GM23338 (cell line): Measurements from ENCODE around the gene L3MBTL1. TPM values are rescaled to one million over a fixed set of nuclear protein-coding genes. Genes with fewer than 3 reads are reported as not detected.

Experiments used
- ATAC-seq: fragments of 200-7000 bp; cut with Tn5 transposase; 3 replicates; pipeline ENCODE4 v1.9.1; 2020
- DNase-seq: peaks from one replicate; pipeline ENCODE4 v3.0.0-alpha.2; 2015; ENCODE audit warnings: low spot score
- H2AFZ ChIP-seq: fragments of 200-600 bp; sonication (generic); 2 replicates; pipeline ENCODE4 v1.8.0; 2016; ENCODE audit warnings: antibody characterized with exemption, mild to moderate bottlenecking, moderate library complexity
- H3F3A ChIP-seq: fragments of 200-600 bp; sonication (generic); replicated peaks from 2 replicates; pipeline ENCODE4 v1.8.0; 2017; ENCODE audit warnings: antibody characterized with exemption, mixed run types, low read depth
- H3K27ac ChIP-seq: fragments of 200-600 bp; sonication (generic); 2 replicates; pipeline ENCODE4 v1.6.1; 2016; ENCODE audit warnings: low read depth
- H3K27me3 ChIP-seq: fragments of 200-600 bp; sonication (generic); 2 replicates; pipeline ENCODE4 v1.8.0; 2016; ENCODE audit warnings: mild to moderate bottlenecking, mixed run types, moderate library complexity; ENCODE audit not compliant: insufficient read depth
- H3K36me3 ChIP-seq: fragments of 200-600 bp; sonication (generic); 2 replicates; pipeline ENCODE4 v1.8.0; 2016; ENCODE audit warnings: mild to moderate bottlenecking; ENCODE audit not compliant: insufficient read depth
- H3K4me1 ChIP-seq: fragments of 200-600 bp; sonication (generic); 2 replicates; pipeline ENCODE4 v1.8.0; 2016; ENCODE audit warnings: mild to moderate bottlenecking, moderate library complexity; ENCODE audit not compliant: insufficient read depth
- H3K4me2 ChIP-seq: fragments of 200-600 bp; sonication (generic); 2 replicates; pipeline ENCODE4 v1.7.1; 2017; ENCODE audit warnings: mixed run types
- H3K4me3 ChIP-seq: fragments of 200-600 bp; sonication (generic); 2 replicates; pipeline ENCODE4 v1.6.1; 2016; ENCODE audit warnings: mixed run types
- H3K79me2 ChIP-seq: fragments of 200-600 bp; sonication (generic); replicated peaks from 2 replicates; pipeline ENCODE4 v1.8.0; 2017; ENCODE audit warnings: mild to moderate bottlenecking; ENCODE audit not compliant: insufficient read depth
- H3K9me2 ChIP-seq: fragments of 200-600 bp; sonication (generic); 2 replicates; pipeline ENCODE4 v1.8.0; 2017; ENCODE audit not compliant: insufficient read depth
- H4K20me1 ChIP-seq: fragments of 200-600 bp; sonication (generic); replicated peaks from 2 replicates; pipeline ENCODE4 v1.8.0; 2017; ENCODE audit warnings: mild to moderate bottlenecking; ENCODE audit not compliant: insufficient read depth
- H3K27ac Mint-ChIP-seq: 2 replicates; pipeline ENCODE4 v1.8.0; 2020; ENCODE audit warnings: inconsistent platforms, mild to moderate bottlenecking, moderate library complexity, mixed read lengths
- H3K27me3 Mint-ChIP-seq: 3 replicates; pipeline ENCODE4 v1.8.0; 2022; ENCODE audit warnings: low read depth, mild to moderate bottlenecking, moderate library complexity, mixed read lengths, inconsistent platforms; ENCODE audit not compliant: insufficient read depth, poor library complexity
- H3K36me3 Mint-ChIP-seq: 3 replicates; pipeline ENCODE4 v1.8.0; 2021; ENCODE audit warnings: low read depth, mild to moderate bottlenecking, inconsistent platforms, moderate library complexity, mixed read lengths
- H3K4me1 Mint-ChIP-seq: 3 replicates; pipeline ENCODE4 v1.8.0; 2020; ENCODE audit warnings: mild to moderate bottlenecking, inconsistent platforms, mixed read lengths
- H3K4me3 Mint-ChIP-seq: 3 replicates; pipeline ENCODE4 v1.8.0; 2021; ENCODE audit warnings: moderate library complexity, mild to moderate bottlenecking, inconsistent platforms, mixed read lengths
- H3K9me3 Mint-ChIP-seq: 3 replicates; pipeline ENCODE4 v1.8.0; 2020; ENCODE audit warnings: moderate library complexity, mild to moderate bottlenecking, inconsistent platforms, mixed read lengths
- EZH2 ChIP-seq: fragments of 200-600 bp; sonication (generic); IDR thresholded peaks from one replicate; pipeline ENCODE4 v1.8.0; 2017; ENCODE audit warnings: antibody characterized with exemption, mild to moderate bottlenecking, low read depth; ENCODE audit not compliant: unreplicated experiment
- EZH2phosphoT487 ChIP-seq: fragments of 200-600 bp; sonication (generic); IDR thresholded peaks from one replicate; pipeline ENCODE4 v1.8.1; 2018; ENCODE audit warnings: antibody characterized with exemption; ENCODE audit not compliant: unreplicated experiment
- JUNB ChIP-seq: IDR thresholded peaks from one replicate; pipeline ENCODE4 v1.6.1; 2016; ENCODE audit warnings: antibody characterized with exemption; ENCODE audit not compliant: unreplicated experiment
- NANOG ChIP-seq: IDR thresholded peaks from 2 replicates; pipeline ENCODE4 v1.6.1; 2016; ENCODE audit warnings: antibody characterized with exemption, borderline replicate concordance
- STAT1 ChIP-seq: IDR thresholded peaks from one replicate; pipeline ENCODE4 v1.6.1; 2016; ENCODE audit warnings: antibody characterized with exemption; ENCODE audit not compliant: unreplicated experiment
- ZNF114 ChIP-seq: fragments of 250-450 bp; sonication (Bioruptor Pico); IDR thresholded peaks from 2 replicates; pipeline ENCODE4 v1.5.0; 2020; ENCODE audit warnings: mild to moderate bottlenecking, moderate library complexity
- ZNF331 ChIP-seq: fragments of 250-450 bp; sonication (Bioruptor Pico); IDR thresholded peaks from 2 replicates; pipeline ENCODE4 v1.5.0; 2020; ENCODE audit warnings: low read depth, mild to moderate bottlenecking, moderate library complexity
- polyA plus RNA-seq: library from polyadenylated mRNA; unstranded; fragments of >200 nt; fragmentation: Nextera tagmentation; extraction: Ambion mirVana; gene quantifications from 2 replicates; pipeline ENCODE4 v1.2.1, GENCODE V29; 2016
- total RNA-seq: library from RNA; depleted of rRNA; stranded (reverse); fragments of >200 nt; shearing (Covaris generic); gene quantifications from 2 replicates; pipeline ENCODE4 v1.2.3, GENCODE V29; 2014
- TF ChIP-seq, protein P1 (sequence below), 2 experiments: fragments of 200-600 bp in 1 of 2; sonication (generic) in 1 of 2; conservative IDR thresholded peaks; 2 replicates each; pipeline versions ENCODE4 v1.5.1 to v1.6.1; 2016 to 2017; ENCODE audit warnings: antibody characterized with exemption in 2 of 2, low read depth in 2 of 2, mild to moderate bottlenecking in 2 of 2, moderate library complexity in 1 of 2
- TF ChIP-seq, protein P2 (sequence below): IDR thresholded peaks from one replicate; pipeline ENCODE4 v1.6.1; 2018; ENCODE audit warnings: antibody characterized with exemption; ENCODE audit not compliant: unreplicated experiment

L3MBTL1 gene
- total and polyA plus RNA-seq, 2 experiments from 2014 or later: 6.5 to 33.6 TPM

DNA sequence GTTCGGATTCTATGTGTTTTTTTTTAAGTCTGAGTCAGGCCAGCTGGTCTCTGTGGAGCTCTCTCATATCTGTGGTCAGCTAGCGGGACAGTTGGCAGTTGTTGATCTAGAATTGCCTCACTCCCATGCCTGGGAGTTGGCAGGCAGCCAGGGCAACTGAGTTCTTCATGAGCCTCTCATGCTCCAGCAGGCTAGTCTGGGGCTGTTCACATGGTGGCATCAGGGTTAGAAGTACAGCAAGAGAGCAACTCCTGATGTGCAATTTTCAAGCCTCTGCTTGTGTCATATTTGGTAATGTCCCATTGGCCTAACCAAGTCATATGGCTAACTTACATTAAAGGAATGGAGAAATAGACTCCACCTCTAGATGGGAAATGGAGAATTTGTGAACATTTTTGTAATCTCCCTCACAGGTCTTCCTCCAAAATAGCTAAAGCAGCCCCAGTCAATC lies 76.5 kb downstream of the L3MBTL1 start (continued):
- TF ChIP-seq EZH2 (no peak), ZNF114 (CRISPR knock-in tag) (no peak), ZNF331 (CRISPR knock-in tag) (no peak), JUNB (no peak), STAT1 (no peak)
- TF ChIP-seq, protein P1, sequence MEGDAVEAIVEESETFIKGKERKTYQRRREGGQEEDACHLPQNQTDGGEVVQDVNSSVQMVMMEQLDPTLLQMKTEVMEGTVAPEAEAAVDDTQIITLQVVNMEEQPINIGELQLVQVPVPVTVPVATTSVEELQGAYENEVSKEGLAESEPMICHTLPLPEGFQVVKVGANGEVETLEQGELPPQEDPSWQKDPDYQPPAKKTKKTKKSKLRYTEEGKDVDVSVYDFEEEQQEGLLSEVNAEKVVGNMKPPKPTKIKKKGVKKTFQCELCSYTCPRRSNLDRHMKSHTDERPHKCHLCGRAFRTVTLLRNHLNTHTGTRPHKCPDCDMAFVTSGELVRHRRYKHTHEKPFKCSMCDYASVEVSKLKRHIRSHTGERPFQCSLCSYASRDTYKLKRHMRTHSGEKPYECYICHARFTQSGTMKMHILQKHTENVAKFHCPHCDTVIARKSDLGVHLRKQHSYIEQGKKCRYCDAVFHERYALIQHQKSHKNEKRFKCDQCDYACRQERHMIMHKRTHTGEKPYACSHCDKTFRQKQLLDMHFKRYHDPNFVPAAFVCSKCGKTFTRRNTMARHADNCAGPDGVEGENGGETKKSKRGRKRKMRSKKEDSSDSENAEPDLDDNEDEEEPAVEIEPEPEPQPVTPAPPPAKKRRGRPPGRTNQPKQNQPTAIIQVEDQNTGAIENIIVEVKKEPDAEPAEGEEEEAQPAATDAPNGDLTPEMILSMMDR (conservative IDR thresholded peaks at IDR 0.05; ENCODE audit: low read depth in 2 of 2): no peak

DNA sequence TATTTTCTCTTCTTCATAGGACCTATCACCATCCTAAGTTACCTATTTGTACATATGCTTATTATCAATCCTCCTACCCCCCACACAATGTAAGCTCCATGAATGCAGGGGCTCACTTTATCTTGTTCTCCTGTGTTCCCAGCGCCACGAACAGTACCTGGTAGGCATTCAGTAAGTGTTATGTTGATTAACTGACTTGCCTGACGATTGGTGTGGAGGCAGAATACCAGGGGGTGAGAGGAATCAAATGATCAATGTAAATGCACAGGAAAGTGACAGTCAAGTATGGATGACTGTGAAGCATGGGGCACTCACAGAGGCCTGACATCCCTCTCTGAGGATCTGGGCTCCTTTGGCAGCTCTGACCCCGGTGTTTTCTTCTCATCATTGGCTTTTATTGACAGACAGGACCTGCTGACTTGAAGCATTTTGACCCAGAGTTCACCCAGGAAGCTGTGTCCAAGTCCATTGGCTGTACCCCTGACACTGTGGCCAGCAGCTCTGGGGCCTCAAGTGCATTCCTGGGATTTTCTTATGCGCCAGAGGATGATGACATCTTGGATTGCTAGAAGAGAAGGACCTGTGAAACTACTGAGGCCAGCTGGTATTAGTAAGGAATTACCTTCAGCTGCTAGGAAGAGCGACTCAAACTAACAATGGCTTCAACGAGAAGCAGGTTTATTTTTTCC lies 77.1 kb downstream of the L3MBTL1 start:
- no peaks in the 10 kb centered on the region for H3K36me3 Mint-ChIP-seq
- no peaks in the 10 kb centered on the region for H3K27me3 ChIP-seq
- peak overlapping the region; percentile 32; the same call in 1 of the 2 replicates for H3K27ac Mint-ChIP-seq
- no peak overlapping the region for H3K4me3 ChIP-seq
- DNase-seq (peak; percentile 22), ATAC-seq (peak; percentile 73)
- no peaks in the 10 kb centered on the region for H4K20me1 ChIP-seq
- H3K9me2 ChIP-seq: no peaks in the 10 kb centered on the region
- H3K4me1 ChIP-seq: 0 out of 2 replicates have a peak, but pooled peaks cover 8% of the 10 kb centered on the region
- no peaks in the 10 kb centered on the region for H3F3A ChIP-seq
- peaks cover 2% of the 10 kb centered on the region for H3K27me3 Mint-ChIP-seq
- H3K36me3 ChIP-seq: no peaks in the 10 kb centered on the region
- H3K4me1 Mint-ChIP-seq: peaks cover 11% of the 10 kb centered on the region; the same call in 2 of the 3 replicates
- no peaks in the 10 kb centered on the region for H3K9me3 Mint-ChIP-seq
- H3K79me2 ChIP-seq: no peaks in the 10 kb centered on the region
- no peak overlapping the region for H3K4me2 ChIP-seq
- no peak for TF ChIP-seq EZH2
- no peak for TF ChIP-seq ZNF331 (CRISPR knock-in tag)
- TF ChIP-seq JUNB: no peak
- TF ChIP-seq STAT1: no peak
- H3K27ac ChIP-seq: no peak overlapping the region
- peak overlapping the region; percentile 19; the same call in 1 of the 2 replicates for H2AFZ ChIP-seq
- no peak overlapping the region for H3K4me3 Mint-ChIP-seq

DNA sequence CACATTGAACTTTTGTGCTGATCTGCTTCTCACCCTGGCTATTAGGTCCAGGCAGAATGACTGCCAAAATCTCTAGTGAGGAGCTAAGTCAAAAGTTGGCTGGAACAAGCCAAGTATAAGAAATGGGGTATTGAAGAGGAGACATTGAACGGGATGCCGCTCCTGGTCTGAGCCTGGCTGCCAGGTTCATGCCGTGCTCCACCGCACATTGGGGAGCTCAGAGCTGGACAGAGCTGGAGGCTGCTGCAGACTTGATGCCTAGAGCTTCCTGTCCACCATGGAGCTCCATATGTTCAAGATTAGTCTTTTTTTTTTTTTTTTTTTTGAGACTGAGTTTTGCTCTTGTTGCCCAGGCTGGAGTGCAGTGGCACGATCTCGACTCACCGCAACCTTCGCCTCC lies 79.1 kb downstream of the L3MBTL1 start:
- H3K4me2 ChIP-seq: no peak overlapping the region
- no peak for DNase-seq
- ATAC-seq: no peak
- no peaks in the 10 kb centered on the region for H3K9me2 ChIP-seq
- no peaks in the 10 kb centered on the region for H3K27me3 Mint-ChIP-seq
- H3K27me3 ChIP-seq: no peaks in the 10 kb centered on the region
- H3K27ac Mint-ChIP-seq: no peak overlapping the region
- H3K4me1 ChIP-seq: peaks cover 12% of the 10 kb centered on the region; the same call in 1 of the 2 replicates
- H3K36me3 ChIP-seq: no peaks in the 10 kb centered on the region
- no peak overlapping the region for H3K4me3 Mint-ChIP-seq
- H4K20me1 ChIP-seq: no peaks in the 10 kb centered on the region
- no peaks in the 10 kb centered on the region for H3F3A ChIP-seq
- H3K36me3 Mint-ChIP-seq: no peaks in the 10 kb centered on the region
- H3K9me3 Mint-ChIP-seq: no peaks in the 10 kb centered on the region
- no peak overlapping the region for H3K4me3 ChIP-seq
- peaks cover 19% of the 10 kb centered on the region; the same call in 2 of the 3 replicates for H3K4me1 Mint-ChIP-seq
- H3K27ac ChIP-seq: no peak overlapping the region
- H2AFZ ChIP-seq: no peak overlapping the region
- peaks cover 6% of the 10 kb centered on the region for H3K79me2 ChIP-seq
- TF ChIP-seq, protein P1 (conservative IDR thresholded peaks at IDR 0.05; ENCODE audit: low read depth in 2 of 2): no peak
- TF ChIP-seq, protein P2, sequence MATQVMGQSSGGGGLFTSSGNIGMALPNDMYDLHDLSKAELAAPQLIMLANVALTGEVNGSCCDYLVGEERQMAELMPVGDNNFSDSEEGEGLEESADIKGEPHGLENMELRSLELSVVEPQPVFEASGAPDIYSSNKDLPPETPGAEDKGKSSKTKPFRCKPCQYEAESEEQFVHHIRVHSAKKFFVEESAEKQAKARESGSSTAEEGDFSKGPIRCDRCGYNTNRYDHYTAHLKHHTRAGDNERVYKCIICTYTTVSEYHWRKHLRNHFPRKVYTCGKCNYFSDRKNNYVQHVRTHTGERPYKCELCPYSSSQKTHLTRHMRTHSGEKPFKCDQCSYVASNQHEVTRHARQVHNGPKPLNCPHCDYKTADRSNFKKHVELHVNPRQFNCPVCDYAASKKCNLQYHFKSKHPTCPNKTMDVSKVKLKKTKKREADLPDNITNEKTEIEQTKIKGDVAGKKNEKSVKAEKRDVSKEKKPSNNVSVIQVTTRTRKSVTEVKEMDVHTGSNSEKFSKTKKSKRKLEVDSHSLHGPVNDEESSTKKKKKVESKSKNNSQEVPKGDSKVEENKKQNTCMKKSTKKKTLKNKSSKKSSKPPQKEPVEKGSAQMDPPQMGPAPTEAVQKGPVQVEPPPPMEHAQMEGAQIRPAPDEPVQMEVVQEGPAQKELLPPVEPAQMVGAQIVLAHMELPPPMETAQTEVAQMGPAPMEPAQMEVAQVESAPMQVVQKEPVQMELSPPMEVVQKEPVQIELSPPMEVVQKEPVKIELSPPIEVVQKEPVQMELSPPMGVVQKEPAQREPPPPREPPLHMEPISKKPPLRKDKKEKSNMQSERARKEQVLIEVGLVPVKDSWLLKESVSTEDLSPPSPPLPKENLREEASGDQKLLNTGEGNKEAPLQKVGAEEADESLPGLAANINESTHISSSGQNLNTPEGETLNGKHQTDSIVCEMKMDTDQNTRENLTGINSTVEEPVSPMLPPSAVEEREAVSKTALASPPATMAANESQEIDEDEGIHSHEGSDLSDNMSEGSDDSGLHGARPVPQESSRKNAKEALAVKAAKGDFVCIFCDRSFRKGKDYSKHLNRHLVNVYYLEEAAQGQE: no peak
- TF ChIP-seq NANOG (no peak), EZH2phosphoT487 (no peak), STAT1 (no peak)
